DMS153 (cell line): ENCODE measurements around the gene FMN1.
A peak's percentile ranks its signal among the peaks of the same experiment; 100 is the strongest.

ENCODE experiments used
- DNase-seq: peaks from one replicate; lab custom pipeline; 2025; lab: John Stamatoyannopoulos, UW

FMN1 gene

DNA sequence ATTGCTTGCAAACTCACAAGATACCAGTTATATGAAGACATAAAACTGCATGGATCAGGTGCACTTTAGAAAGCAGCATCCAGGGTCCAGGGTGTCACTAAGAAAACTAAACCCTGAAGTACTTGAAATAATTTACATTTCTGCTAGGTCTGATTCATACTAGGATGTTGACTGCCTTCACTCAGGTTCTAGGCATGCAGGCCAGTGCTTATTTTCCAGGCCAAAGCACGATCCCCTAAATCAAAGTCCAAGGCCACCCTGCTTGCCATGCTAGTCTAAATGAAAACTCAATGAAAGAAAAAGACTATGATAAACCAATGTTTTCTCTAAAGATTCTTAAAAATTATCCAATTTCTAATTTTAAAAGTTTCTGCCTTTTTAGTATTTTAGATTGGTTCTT lies 427.3 kb downstream of the FMN1 start:
- DNase-seq: no peak

DNA sequence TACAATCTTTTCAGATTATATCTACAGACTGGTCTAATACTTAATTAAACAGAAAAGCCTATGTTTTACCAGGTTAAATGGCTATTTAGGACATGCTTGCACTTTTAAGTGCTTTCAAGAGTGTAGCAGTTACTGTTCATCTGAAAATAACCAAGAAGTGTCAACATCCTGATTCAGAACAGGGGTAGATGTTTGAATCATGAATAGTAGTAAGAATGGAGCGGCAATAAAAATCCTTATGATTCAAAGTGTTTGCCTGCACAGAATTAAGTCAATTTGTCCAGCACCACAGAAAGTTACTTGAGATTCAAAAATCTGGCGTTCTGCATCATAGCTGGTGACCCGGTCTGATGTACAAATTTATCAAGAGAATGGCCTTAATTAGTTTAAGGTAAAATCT lies 428.4 kb downstream of the FMN1 start:
- peak; percentile 9 for DNase-seq

DNA sequence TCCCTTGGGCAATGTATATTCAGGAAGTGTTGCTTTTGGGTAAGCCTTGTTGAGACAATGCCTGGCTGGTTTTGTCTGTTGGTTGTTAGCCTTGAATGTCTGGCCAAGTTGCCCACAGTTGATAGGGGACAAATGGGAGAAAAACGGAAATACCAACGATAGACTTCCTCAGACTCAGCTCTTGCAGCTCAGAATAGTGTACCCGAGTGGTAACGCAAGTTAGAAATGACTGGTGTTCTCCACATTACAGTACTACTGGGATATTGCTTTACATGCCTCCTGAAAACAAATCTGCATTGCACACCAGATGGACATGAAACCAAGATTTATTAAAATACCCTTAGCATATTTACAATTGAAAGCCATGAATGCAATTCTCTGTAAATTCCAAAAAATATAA lies 429.3 kb downstream of the FMN1 start:
- no peak for DNase-seq

DNA sequence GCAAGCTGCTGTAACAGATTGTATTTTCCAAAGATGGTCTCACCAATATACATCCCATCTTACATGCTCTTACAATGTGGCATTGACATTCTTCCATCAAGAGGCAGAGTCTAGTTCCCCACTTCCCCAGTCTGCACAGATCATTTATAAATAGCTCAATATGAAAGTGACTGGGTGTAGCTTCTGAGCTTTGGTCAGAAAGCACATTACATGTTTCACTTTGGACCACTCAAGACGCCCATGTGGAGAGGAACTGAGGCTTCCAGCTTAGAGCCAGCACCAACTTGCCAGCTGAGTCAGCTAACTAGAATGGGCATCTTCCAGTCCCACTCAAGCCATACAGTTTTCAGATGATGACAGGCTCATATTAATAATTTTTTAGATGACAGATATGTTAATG lies 431.2 kb downstream of the FMN1 start:
- DNase-seq: no peak

DNA sequence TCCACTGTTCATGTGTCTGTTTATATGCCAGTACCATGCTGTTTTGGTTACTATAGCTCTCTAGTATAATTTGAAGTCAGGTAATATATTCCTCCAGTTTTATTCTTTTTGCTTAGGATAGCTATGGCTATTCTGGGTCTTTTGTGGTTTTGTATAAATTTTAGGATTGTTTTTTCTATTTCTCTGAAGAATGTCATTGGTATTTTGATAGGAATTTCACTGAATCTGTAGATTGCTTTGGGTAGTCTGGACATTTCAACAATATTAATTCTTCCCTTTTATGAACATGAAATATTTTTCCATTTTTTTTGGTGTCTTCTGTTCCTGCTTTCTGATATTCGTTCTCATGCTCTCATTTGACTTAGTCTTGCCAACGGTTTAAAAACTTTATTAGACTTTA lies 437.1 kb downstream of the FMN1 start:
- no peak for DNase-seq

DNA sequence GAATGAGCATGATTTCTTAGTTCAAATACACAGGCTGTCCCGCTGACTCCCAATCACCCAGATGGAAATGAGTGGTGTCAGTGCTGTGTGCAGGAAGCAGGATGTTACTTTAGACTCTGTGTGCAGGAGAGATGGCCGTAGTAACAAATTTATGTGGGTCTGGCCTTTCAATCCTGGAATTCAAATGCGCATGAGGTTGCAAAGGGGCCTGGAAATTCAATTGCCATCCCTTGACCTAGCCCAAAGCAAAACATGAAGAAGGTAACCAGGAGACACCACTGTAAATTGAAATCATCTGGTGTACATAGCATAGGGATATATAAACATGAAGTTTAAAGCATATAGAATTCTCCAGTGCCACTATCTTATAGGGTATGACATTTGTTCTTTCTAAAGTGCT lies 443.5 kb downstream of the FMN1 start:
- no peak for DNase-seq

DNA sequence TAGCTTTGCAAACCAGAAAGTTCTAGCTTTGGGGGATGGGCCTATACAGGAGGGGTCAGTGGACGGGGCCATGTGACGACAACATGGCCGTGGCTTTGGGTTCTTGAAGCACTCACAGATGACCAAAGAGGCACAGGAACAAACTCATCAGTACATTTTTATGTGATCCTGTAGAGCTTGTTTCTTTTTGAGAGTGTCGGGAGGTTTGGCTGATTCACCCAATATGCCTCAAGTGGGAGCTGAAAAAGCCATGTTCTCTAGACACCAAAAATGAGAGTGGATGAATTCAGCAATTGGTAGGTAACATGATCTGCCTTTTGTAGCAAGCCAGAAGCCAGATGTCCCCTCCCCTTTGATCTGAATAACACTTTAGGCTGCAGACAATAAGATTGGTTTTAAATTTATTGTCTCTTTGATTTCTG lies 446.6 kb downstream of the FMN1 start:
- DNase-seq: no peak

DNA sequence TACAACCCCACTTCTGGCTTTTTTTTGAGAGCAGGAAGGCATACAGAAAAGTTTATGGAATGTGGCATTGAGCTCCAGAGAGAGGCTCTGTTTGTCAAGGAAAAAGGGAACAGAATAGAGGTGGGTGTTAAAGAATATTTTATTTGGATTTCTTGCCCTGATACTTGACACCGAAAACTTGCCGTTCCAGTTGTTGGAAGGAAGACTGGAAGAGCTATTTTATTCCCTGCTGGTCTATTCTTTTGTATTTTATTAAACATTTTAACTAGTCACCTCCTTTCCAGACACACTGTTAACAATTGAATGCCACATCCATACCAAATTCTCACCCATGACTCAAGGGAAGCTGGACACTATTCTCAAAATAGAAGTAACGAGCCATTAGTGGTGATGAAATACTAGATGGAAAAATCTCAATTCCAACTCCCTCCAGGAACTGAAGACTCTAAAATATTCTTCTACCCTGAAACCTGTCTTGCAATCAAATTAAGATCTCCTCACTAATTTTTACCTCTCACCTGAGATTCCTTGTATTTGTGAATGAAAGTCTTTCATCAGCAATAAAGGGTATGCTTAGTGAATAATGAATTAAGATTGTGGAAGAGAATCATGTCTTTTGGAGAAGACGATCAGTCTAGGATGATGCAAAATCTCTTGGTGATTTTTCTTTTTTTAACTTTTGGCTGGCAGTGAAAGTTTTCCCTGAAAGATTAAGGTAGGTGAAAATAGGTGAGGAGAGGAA lies 448.2 kb downstream of the FMN1 start:
- DNase-seq: no peak

DNA sequence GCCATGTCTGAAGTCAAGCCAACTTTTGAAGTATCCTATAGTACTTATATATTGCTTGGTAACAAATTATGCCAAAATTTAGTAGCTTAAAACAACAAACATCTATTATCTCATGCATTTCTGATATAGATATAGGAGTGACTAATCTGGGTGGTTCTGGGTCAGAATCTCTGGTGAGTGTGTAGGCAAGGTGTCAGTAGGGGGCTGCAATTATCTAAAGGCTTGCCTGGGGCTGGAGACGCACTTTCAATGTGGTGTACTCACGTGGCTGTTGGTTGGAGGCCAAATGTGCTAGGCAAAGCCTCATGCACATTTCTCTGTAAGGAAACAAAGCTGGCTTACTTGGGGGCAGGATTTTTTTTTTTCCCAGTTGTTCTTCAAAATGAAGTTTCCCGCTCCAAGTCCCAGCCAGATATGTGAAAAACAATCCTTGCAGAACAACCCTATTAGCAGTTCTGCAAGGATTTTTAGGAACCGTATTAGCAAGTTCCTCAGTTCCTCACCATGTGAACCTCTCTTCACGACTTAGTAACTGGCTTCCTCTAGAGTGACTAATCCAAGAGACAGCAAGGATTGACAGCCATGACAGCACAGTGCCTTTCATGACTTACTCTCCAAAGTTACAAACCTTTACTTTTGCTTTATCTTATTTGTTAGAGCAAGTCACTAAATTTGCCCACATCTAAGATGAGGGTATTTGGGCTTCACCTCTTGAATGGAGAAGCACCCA lies 450.9 kb downstream of the FMN1 start:
- no peak for DNase-seq

DNA sequence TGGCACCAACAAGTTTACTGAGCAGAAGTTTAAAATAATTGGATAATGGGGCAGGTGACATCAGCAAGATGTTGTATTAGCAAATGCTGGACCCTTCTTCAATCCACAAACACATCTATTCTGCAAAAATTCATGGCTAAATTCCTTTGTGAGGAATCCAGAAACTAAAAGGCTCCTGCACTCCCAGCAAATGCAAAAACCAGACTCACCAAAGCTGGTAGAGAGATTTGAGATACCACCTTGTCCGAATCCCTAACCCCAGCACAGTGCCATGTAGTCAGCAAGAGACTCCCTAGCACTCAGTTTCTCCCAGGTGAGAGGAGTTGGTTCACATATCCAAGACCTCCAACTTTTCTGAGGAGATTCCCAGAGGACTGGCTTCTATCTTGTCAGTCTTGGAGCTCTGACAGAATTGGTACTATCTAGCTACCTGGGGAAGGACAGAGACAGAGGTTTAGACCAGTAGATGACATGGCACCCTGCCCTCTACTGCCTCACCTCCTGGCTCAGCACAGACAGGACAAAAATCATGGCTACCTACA lies 454.9 kb downstream of the FMN1 start:
- DNase-seq: no peak

DNA sequence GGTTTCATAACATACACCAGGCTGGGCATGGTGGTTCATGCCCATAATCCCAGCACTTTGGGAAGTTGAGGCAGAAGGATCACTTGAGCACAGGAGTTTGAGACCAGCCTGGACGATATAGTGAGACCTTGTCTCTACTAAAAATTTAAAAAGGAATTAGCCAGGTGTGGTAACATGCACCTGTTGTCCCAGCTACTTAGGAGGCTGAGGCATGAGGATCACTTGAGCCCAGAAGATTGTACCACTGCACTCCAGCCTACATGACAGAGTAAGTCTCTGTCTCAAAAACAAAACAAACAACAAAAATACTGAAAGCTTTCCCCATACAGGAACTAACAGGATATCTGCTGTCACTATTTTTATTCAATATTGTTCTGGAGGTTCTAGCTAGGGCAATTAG lies 455.8 kb downstream of the FMN1 start:
- DNase-seq: no peak

DNA sequence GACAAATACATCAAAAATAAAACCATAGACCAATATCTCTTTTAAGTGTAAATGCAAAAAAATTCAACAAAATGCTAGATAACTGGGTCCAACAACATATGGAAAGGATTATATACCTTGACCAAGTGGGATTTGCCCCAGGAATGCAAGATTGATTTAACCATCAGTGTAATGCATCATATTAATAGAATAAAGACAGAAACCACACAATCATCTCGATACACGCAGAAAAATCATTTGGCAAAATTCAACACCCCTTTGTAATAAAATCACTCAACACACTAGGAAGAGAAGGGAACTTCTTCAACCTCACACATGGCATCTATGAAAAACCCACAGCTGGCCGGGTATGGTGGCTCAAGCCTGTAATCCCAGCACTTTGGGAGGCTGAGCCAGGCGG lies 457.2 kb downstream of the FMN1 start:
- DNase-seq: no peak

DNA sequence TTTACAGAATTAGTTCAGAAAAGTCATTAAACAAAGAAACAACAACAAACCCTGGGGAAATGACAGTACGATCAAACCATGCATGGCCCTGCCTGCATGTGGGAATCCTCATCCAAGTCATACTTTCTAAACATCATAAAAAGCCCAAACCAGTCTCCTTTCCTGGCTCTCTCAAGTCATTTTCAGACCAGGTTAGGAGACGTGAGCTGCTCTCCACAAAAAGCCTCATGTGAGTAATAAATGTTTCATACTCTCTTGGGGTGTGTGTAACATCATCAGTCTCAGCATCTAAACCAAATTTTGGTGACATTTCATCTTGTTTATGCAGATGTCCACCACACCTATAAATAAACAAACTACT lies 457.8 kb downstream of the FMN1 start:
- no peak for DNase-seq

DNA sequence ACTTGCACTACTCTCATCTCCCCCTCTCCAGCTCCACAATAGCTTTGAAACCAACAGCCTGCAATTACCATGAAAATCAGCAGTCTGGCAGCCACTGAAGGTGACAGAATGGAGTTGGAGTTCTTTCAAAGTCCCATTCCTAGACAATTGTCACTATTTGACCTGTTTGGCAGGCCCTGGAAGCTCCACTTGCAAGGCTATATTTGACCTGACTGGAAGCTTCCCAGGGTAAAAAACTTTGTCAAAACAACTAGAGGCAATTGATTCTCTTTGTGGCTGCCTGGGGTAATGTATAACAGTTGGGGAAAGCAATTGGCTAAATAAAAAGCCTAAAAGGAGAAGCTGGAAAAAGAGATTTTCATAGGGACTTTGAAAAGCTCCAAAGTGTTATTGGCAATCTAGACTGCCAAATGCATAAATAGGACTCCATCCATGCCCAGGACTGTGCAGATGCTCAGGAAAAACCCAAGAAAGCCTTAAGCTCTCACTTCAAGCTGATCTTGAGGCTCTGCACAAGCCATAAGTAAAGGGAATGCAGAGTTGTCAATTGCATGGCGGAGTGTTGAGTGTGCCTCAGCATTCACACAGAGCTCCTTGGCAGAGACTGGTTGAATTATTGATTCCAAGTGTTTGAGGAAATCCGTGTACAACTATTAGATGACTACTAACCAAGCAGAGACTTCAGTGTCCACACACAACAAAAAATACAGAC lies 458.4 kb downstream of the FMN1 start:
- DNase-seq: no peak

DNA sequence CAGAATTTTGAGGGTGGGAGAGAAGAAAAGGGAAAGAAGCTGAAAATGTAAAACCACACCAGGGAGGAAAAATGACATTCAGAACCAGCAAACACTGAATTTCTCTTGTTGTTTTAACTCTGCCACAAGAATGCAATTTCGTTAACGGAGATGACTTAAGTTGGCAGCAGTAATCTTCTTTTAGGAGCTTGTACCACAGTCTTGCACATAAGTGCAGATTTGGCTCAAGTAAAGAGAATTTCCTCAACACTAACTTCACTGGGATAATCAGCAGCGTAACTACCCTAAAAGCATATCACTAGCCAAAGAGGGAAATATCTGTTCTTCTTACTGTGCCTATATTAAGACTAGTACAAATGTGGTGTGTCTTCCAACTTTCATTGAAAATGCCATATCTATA lies 461.2 kb downstream of the FMN1 start:
- no peak for DNase-seq

DNA sequence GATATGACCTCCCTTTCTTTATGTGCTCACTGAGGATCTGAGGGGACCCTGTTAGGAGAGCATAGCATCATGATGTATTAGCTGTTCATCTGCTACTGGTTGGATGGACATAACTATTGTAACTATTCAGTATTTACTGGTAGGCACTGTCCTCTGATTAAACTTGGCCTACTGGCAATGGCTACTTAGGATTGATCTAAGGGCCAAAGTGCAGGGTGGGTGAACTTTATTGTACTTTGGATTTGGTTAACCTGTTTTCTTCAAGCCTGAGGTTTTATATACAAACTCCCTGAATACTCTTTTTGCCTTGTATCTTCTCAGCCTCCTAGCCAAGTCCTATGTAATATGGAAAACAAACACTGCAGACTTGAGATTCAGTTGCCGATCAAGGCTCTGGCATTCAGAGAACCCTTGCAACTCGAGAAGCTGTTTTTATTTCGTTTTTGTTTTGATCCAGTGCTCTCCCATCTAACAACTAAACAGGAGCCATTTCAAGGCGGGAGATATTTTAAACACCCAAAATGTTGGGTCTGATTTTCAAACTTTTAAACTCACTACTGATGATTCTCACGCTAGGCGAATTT lies 461.8 kb downstream of the FMN1 start:
- DNase-seq: no peak

DNA sequence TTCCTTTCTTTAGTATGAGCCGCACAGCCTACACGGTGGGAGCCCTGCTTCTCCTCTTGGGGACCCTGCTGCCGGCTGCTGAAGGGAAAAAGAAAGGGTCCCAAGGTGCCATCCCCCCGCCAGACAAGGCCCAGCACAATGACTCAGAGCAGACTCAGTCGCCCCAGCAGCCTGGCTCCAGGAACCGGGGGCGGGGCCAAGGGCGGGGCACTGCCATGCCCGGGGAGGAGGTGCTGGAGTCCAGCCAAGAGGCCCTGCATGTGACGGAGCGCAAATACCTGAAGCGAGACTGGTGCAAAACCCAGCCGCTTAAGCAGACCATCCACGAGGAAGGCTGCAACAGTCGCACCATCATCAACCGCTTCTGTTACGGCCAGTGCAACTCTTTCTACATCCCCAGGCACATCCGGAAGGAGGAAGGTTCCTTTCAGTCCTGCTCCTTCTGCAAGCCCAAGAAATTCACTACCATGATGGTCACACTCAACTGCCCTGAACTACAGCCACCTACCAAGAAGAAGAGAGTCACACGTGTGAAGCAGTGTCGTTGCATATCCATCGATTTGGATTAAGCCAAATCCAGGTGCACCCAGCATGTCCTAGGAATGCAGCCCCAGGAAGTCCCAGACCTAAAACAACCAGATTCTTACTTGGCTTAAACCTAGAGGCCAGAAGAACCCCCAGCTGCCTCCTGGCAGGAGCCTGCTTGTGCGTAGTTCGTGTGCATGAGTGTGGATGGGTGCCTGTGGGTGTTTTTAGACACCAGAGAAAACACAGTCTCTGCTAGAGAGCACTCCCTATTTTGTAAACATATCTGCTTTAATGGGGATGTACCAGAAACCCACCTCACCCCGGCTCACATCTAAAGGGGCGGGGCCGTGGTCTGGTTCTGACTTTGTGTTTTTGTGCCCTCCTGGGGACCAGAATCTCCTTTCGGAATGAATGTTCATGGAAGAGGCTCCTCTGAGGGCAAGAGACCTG lies 463.5 kb downstream of the FMN1 start:
- DNase-seq: peak; percentile 32

DNA sequence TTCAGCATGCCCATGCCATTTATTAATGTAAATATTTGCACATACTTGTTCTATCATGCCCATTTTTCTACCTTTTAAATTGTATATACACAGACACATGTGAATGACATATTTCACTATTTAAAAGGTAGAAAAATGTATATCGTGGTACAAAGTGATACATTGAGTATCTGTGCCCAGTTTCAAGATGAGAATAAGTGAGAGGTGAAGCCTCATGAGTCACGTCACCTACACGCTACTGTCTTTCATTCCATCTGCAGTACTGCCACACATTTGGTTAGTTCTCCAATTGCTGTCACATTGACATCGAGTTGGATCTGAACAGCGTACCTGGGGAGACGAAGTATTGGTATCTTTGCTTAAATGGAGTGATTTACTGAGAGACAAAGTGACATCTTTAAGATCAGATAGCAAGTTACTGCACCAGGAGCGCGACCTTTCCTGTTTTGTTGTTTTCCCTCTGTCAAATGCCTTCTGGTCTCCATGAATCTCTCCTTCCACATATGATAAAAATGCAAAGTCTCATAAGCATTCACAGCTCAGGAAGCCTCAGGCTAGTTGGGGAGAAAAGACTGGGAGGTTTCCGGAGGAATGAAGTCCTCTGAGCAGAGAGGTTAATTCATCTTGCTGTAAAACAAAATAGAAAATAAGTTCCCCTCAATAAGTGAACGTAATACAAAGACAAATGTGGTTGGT lies 464.7 kb downstream of the FMN1 start:
- no peak for DNase-seq

DNA sequence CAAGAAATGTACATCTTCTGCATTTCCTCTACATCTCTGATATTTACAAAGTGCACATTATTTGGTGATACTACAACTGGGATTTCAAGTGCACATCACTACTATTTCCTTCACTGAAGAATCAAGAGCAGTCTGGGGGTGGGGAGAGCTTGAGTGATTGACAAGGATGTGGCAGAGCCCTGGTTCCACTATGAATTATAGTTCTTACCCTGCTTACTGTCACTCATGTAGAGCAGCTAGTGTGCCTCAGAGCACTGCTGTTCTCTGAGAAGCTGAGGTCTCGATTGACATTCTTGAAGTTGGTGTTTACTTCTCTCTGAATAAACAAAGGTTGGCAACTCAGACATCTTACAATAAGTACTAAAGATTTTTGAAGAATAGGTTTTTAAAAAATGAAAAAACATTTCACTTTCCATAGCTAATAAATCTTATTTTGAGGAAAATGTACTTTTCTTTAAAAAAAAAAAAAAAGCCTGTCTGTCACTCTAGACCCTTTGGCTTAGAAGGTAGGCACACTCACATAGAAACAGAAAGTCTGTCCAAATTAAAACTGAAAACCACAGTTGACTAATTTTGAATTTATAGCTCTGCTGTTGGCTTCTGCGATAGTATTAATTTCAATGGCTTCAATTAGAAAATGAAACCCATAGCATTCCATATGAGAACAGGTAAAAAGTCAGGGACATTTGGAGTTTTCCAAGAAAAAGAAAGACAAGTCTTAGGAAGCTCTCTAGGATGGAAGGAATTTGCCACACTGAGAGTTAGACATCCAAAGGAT lies 471.2 kb downstream of the FMN1 start:
- no peak for DNase-seq

DNA sequence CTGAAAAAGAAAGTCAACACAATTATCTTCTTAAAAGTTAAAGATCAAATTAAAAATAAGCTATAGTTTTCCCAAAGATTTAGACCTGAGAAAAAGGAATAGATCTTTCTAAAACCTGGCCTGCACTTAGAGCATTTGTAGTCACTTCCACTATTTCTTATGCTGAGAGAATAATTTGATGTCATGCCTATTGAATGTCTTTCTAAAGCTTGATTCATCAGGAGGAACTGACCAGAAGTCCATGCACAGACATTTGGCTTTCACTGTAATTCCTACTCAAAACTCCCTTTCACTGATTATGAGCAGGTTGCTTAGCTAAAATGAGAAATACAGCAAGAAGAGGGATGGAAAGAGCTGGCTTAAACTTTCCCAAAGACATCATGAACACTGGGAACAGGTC lies 472.4 kb downstream of the FMN1 start:
- no peak for DNase-seq
